Lung microvascular endothelial cell (primary cell): ENCODE measurements around the gene NYAP2. TPM values are rescaled to one million over a fixed set of nuclear protein-coding genes. Genes with fewer than 3 reads are reported as not detected.

Experiments used
- DNase-seq, 2 donors: peaks; one replicate each; pipeline versions ENCODE4 v3.0.0 to v3.0.0-alpha.2; 2010; ENCODE audit warnings: low read depth in 2 of 2
- total RNA-seq: library from RNA; depleted of rRNA; stranded (reverse); fragments of >200 nt; gene quantifications from 2 replicates; pipeline ENCODE4 v1.2.1, GENCODE V29; 2014

NYAP2 gene
- total RNA-seq, 1 donor from 2014 or later, result not detected

GRCh38 chr2:225479386-225479785, 79.9 kb downstream of the NYAP2 start:
- no peak for DNase-seq

GRCh38 chr2:225484751-225485150, 85.2 kb downstream of the NYAP2 start:
- DNase-seq, result no peak

- DNase-seq, result no peak
Measured at GRCh38 chr2:225486236-225486635, 86.7 kb downstream of the NYAP2 start.

- DNase-seq, result no peak
Measured at GRCh38 chr2:225487878-225488416, 88.4 kb downstream of the NYAP2 start.

GRCh38 chr2:225488743-225489142, 89.2 kb downstream of the NYAP2 start:
- no peak for DNase-seq

- no peak for DNase-seq
Measured at GRCh38 chr2:225493420-225494099, 94.0 kb downstream of the NYAP2 start.

GRCh38 chr2:225494100-225494459, 94.6 kb downstream of the NYAP2 start:
- no peak for DNase-seq

GRCh38 chr2:225495706-225496105, 96.2 kb downstream of the NYAP2 start:
- DNase-seq, result no peak

- no peak for DNase-seq
Measured at GRCh38 chr2:225496568-225496967, 97.1 kb downstream of the NYAP2 start.

GRCh38 chr2:225497166-225497565, 97.7 kb downstream of the NYAP2 start:
- no peak for DNase-seq

GRCh38 chr2:225501022-225501421, 101.5 kb downstream of the NYAP2 start:
- DNase-seq, result no peak

- DNase-seq, result no peak
Measured at GRCh38 chr2:225502971-225503370, 103.5 kb downstream of the NYAP2 start.

- DNase-seq, result no peak
Measured at GRCh38 chr2:225510796-225511195, 111.3 kb downstream of the NYAP2 start.

GRCh38 chr2:225512469-225512868, 113.0 kb downstream of the NYAP2 start:
- DNase-seq, result no peak

- no peak for DNase-seq
Measured at GRCh38 chr2:225512876-225513540, 113.5 kb downstream of the NYAP2 start.

- no peak for DNase-seq
Measured at GRCh38 chr2:225515033-225515432, 115.5 kb downstream of the NYAP2 start.

- DNase-seq, result no peak
Measured at GRCh38 chr2:225526760-225527390, 127.4 kb downstream of the NYAP2 start.

GRCh38 chr2:225531559-225531958, 132.0 kb downstream of the NYAP2 start:
- no peak for DNase-seq

GRCh38 chr2:225532096-225532495, 132.6 kb downstream of the NYAP2 start:
- no peak for DNase-seq

GRCh38 chr2:225534037-225534436, 134.5 kb downstream of the NYAP2 start:
- DNase-seq, result no peak

GRCh38 chr2:225534697-225535096, 135.2 kb downstream of the NYAP2 start:
- DNase-seq, result no peak

- DNase-seq, result no peak
Measured at GRCh38 chr2:225536036-225536435, 136.5 kb downstream of the NYAP2 start.

GRCh38 chr2:225543626-225544025, 144.1 kb downstream of the NYAP2 start:
- no peak for DNase-seq
